ENCODE data around the gene BID. TPM values are rescaled to one million over a fixed set of nuclear protein-coding genes. Genes with fewer than 3 reads are reported as not detected.

The BID gene
- total RNA-seq, 2 donors from 2014 or later = 4.0 to 9.3 TPM

DNA sequence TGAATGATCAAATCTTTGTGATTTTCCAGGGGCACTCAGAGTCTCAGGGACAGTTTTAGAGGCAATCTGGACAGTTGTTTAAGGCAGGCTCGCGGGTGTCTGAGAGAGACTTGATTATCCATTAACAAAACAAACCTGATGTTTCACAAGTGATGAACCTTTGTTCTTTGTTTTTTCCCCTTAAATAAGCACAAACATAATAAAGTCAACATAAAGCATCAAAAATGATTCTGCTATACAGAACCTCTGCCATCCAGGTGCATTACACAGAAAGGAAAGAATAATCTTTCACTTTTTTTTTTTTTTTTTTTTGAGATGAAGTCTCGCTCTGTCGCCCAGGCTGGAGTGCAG lies 13.2 kb downstream of the BID start:
- H3K36me3 ChIP-seq (replicated peaks in 1 of 2; ENCODE audit: insufficient read depth in 1 of 2, low read depth in 2 of 2) = no peaks in the 10 kb centered on the region
- WGBS, 2 donors = 57 to 67% methylated on average over 2 to 4 of the region's 4 CpGs
- H3K9me3 ChIP-seq = no peaks in the 10 kb centered on the region
- TF ChIP-seq POLR2A (IDR thresholded peaks at IDR 0.05) = no peak
- TF ChIP-seq, protein P1, sequence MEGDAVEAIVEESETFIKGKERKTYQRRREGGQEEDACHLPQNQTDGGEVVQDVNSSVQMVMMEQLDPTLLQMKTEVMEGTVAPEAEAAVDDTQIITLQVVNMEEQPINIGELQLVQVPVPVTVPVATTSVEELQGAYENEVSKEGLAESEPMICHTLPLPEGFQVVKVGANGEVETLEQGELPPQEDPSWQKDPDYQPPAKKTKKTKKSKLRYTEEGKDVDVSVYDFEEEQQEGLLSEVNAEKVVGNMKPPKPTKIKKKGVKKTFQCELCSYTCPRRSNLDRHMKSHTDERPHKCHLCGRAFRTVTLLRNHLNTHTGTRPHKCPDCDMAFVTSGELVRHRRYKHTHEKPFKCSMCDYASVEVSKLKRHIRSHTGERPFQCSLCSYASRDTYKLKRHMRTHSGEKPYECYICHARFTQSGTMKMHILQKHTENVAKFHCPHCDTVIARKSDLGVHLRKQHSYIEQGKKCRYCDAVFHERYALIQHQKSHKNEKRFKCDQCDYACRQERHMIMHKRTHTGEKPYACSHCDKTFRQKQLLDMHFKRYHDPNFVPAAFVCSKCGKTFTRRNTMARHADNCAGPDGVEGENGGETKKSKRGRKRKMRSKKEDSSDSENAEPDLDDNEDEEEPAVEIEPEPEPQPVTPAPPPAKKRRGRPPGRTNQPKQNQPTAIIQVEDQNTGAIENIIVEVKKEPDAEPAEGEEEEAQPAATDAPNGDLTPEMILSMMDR (IDR thresholded peaks at IDR 0.05) = no peak
- H3K4me3 ChIP-seq = no peak overlapping the region
- no peak overlapping the region for H3K27ac ChIP-seq
- intact Hi-C loops (cut with DNase I) = no loop called here
- no peaks in the 10 kb centered on the region for H3K4me1 ChIP-seq
- DNase-seq (no peak), ATAC-seq (no peak)
- H3K27me3 ChIP-seq = no peaks in the 10 kb centered on the region

DNA sequence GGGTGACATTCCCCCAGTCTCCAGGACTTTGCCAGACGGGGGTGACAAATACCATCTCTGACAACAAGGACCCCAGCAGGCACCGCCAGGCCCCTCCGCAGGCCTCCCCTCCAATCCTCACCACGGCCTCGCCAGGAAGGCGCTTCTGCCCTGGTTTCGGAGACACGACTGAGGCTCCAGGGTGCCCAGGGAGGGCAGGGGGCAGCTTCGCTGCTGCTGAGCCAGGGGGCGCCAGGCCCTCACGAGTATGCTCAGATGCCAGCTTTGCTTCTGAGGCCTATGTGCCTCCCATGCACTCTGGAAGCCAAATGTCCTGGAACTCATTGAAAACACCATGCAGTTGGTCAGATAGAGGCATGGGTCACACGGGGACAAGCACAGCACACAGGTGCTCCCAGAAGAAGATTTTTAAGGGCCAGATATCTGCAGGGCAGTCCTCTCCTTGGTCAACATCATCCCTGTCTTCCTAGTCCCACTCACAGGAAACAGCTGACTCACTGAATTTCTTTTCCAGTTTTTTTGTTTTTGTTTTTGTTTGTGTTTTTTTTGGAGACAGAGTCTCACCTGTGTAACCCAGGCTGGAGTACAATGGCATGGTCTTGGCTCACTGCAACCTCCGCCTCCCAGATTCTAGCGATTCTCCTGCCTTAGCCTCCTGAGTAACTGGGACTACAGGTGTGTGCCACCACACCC lies 19.9 kb downstream of the BID start:
- WGBS, 2 donors = 88% methylated on average over 7 to 9 of the region's 14 CpGs
- H3K9me3 ChIP-seq = no peaks in the 10 kb centered on the region
- no peak for DNase-seq
- no peak for ATAC-seq
- no peak overlapping the region for H3K4me3 ChIP-seq
- H3K27ac ChIP-seq = no peak overlapping the region
- H3K4me1 ChIP-seq = no peaks in the 10 kb centered on the region
- no peaks in the 10 kb centered on the region for H3K27me3 ChIP-seq
- intact Hi-C loops (cut with DNase I) = no loop called here
- no peaks in the 10 kb centered on the region for H3K36me3 ChIP-seq (replicated peaks in 1 of 2; ENCODE audit: insufficient read depth in 1 of 2, low read depth in 2 of 2)
- TF ChIP-seq, protein P1 (IDR thresholded peaks at IDR 0.05) = peak in 1 of 7 experiments; percentile 12
- no peak for TF ChIP-seq POLR2A (IDR thresholded peaks at IDR 0.05)

DNA sequence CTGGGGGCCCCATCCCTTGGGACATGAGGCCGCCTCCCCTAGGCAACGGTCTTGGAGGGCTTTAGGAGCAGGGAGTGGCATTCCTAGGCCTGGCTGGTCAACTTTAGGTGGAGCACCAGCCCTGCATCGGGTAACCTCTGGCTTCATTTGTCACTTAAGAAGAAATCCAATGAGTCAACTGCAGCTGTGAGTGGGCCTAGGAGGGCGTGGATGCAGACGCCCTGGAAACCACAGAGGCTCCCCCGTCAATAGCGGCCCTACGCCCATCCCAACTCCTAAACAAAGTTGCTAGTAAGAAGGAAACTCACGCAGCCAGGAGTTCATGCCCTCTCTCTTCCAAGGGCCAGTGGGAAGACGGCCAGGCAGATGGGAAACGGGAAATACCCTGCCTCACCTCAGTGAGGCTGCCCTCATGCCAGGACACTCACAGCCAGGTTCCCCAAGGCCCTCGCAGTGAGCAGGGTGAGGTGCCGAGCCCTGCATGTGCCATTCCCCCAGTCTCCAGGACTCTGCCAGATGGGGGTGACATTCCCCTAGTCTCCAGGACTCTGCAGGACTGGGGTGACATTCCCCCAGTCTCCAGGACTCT lies 20.8 kb downstream of the BID start:
- Histone ChIP-seq H3K27ac (no peak overlapping the region), H3K27me3 (no peaks in the 10 kb centered on the region), H3K4me3 (no peak overlapping the region), H3K4me1 (no peaks in the 10 kb centered on the region), H3K36me3 (replicated peaks in 1 of 2; ENCODE audit: insufficient read depth in 1 of 2, low read depth in 2 of 2) (no peaks in the 10 kb centered on the region), H3K9me3 (no peaks in the 10 kb centered on the region)
- intact Hi-C loops (cut with DNase I) = no loop called here
- TF ChIP-seq POLR2A (IDR thresholded peaks at IDR 0.05) = no peak
- TF ChIP-seq, protein P1 (IDR thresholded peaks at IDR 0.05) = no peak
- DNase-seq (no peak), ATAC-seq (no peak)
- WGBS, 2 donors = 81 to 100% methylated on average over 1 to 13 of the region's 13 CpGs

DNA sequence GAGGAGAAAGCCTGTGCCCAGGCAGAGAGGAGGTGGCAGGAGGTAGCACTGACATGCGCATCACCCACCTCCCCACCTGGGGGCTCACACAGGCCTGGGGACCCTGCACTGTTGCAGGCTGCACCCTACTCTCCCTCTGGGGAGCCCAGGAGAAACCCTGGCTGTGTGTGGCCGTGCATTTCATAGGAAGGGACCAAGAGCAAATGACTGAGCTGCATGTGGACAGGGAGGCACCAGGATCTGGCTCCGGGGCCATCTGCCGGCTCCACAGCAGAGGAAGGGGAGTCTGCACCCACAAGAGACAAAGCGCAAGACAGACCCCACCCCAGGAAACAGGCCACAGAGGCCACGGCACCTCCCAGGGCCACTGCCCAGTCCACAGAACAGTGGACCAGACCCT lies 22.7 kb downstream of the BID start:
- intact Hi-C loops (cut with DNase I) = no loop called here
- TF ChIP-seq POLR2A (IDR thresholded peaks at IDR 0.05) = no peak
- TF ChIP-seq, protein P1 (IDR thresholded peaks at IDR 0.05) = no peak
- no peaks in the 10 kb centered on the region for H3K9me3 ChIP-seq
- no peaks in the 10 kb centered on the region for H3K36me3 ChIP-seq (replicated peaks in 1 of 2; ENCODE audit: insufficient read depth in 1 of 2, low read depth in 2 of 2)
- no peaks in the 10 kb centered on the region for H3K27me3 ChIP-seq
- WGBS, 2 donors = 67 to 86% methylated on average over 4 to 6 of the region's 6 CpGs
- no peak overlapping the region for H3K4me3 ChIP-seq
- ATAC-seq (no peak), DNase-seq (no peak)
- H3K27ac ChIP-seq = no peak overlapping the region
- no peaks in the 10 kb centered on the region for H3K4me1 ChIP-seq
